OCI-LY3 (cell line): ENCODE data around the gene IFNA2.

Experiments used
- CTCF ChIP-seq: fragments of 200-600, 300-600 bp; sonication (generic); IDR thresholded peaks from 2 replicates; pipeline ENCODE4 v1.5.1; 2014; ENCODE audit warnings: antibody characterized with exemption, low read length, low read depth
- EZH2phosphoT487 ChIP-seq: fragments of 200-600 bp; shearing (Covaris generic); IDR thresholded peaks from 2 replicates; pipeline ENCODE4 v1.6.1; 2018; ENCODE audit warnings: antibody characterized with exemption, mixed run types, low read depth

- TF ChIP-seq CTCF (no peak), EZH2phosphoT487 (no peak)
Observed at GRCh38 chr9:21428235-21428634, 43.0 kb upstream of the IFNA2 start.
